Measurements from ENCODE around the gene SORBS1.
A peak's percentile ranks its signal among the peaks of the same experiment; 100 is the strongest.
"Not testable (repeated sequence)": the region's sequence is repeated elsewhere in the genome, so short reads cannot be mapped to it uniquely, and the experiment has no call there.

Gene SORBS1

DNA sequence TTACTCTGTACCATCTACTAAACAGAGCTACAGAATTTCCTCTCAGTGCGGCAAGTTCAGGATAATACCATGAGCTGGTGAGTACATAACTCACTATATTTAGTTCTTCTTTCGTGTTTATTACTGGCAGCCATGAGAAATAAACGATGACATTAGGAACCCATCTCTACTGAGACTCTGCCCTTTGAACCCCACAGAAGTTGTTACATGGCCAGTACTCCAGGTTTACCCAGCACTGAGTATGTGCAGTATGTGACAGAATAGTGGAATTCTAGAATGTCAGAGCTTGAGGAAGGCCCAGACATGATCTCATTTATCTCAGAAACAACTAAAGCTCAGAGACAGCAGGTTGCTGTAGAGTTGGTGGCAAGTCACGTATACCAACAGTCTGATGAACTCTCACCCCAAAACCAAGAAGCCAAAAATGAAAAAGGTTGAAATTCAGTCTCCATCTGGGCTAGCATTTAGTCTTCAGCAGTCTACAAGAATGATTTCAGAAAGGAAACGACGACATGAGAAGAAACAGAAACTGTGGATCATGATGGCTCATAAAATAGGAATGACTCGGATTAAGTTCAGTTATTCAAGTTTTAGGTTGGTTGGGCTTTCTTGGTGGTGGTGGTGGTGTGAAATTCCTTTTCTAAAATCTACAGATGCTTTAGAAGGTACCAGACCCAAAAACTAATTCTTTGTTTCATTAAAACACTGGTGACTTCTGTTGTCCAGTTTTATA lies 78.5 kb downstream of the SORBS1 start:
- DNase-seq: peak; percentile 27

DNA sequence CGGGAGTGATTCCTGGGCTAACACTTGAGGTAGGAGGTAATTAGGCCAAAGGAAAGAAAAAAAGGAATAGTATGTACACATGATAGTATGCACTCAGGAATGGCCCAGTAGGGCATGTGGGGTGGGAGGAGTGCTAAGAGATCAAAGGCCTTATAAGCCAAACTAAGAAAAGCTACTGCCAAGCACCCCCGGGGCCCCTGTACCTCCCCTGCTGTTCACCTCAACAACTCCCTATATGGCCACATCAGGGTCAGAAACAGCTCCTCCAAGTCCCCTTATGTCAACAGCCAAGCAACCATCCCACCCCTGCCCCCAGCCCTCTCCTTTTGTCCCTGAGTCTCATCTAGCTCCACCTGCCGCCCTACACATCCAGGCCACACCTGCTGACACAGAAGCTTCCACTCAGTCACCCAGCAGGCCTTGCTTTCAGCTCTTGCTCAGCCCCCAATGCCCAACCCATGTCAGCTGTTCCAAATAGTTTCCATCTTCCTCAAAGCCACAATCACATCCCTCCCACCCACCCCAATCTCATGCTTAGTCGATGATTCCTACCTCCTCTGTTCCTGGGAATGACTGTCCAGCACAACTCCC lies 80.2 kb downstream of the SORBS1 start:
- peak; percentile 5 for DNase-seq

DNA sequence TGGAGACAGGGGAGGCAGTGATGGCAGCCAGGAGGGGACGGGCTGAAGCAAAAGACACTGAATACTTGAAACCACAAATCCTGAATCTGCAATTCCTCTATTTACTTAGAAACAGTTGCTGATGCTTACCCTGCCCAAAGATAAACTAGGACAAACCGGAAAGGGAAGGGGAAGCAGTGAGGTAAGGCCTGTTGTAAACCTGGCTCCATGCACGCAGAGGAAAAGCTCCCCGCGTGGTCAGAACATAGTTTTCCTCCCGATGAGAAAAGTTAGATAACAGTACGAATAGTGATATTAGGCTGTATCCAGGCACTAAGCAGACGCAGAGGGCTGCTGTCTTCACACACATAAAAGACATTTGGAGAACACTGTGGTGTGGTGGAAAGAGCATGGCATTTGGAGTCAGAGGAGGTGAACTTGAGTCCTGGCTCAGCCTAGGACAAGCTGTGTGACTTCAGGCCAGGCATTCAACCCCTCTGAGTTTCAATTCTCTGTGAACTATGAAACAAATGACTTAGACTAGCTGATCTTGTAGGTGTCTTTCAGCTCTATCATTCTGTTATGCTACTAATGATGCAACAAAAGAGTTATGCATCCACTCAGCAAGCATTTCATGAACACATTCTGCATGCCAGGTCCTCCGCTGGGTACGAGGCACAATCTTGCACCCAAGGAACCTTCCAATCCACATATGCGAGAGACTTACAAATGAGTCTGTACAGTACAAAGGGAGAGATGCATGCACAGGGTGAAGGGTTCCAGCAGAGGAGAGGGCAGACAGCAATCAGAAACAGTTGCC lies 80.9 kb downstream of the SORBS1 start:
- DNase-seq: no peak

- DNase-seq: no peak
These were observed 82.2 kb downstream of the SORBS1 start for GRCh38 chr10:95478935-95479334.

GRCh38 chr10:95478185-95478584 lies 83.0 kb downstream of the SORBS1 start:
- DNase-seq: no peak

- no peak for DNase-seq
These were observed 84.0 kb downstream of the SORBS1 start for GRCh38 chr10:95477175-95477520.

DNA sequence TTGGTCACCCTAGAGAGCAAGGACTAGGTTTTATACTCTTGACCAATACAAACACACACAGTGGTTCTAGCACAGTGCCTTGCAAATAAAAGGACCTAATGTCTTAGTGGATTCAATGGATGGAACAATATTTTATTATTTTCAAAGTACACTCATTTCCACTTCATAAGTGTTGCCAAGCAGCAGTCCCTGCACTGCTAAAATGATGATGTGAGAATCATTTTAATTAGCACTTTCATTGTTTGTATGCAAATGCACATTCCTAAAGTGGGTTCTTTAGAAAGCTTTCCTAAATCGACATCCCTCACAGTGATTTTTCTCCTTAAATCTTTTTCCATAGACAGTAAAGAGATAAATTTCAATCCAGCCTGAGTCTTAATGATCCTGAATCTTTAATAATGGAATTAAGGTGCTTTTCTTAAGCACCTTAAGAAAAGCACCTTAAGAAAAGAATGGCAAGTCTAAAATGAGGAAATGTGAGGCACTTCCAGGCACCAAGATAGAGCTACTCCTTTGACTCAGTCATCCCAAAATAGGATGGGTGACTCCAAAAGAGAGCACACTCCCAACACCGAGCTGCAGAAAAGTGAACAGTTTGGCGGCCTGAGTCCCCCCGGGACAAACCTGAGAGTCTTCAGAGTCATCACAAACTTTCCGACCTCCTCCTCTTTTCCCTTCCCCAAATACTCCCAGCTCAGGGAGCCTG lies 84.5 kb downstream of the SORBS1 start:
- DNase-seq: no peak

GRCh38 chr10:95475827-95476468 lies 85.2 kb downstream of the SORBS1 start:
- DNase-seq: no peak

- DNase-seq: no peak
These were observed 86.2 kb downstream of the SORBS1 start for GRCh38 chr10:95475003-95475383.

DNA sequence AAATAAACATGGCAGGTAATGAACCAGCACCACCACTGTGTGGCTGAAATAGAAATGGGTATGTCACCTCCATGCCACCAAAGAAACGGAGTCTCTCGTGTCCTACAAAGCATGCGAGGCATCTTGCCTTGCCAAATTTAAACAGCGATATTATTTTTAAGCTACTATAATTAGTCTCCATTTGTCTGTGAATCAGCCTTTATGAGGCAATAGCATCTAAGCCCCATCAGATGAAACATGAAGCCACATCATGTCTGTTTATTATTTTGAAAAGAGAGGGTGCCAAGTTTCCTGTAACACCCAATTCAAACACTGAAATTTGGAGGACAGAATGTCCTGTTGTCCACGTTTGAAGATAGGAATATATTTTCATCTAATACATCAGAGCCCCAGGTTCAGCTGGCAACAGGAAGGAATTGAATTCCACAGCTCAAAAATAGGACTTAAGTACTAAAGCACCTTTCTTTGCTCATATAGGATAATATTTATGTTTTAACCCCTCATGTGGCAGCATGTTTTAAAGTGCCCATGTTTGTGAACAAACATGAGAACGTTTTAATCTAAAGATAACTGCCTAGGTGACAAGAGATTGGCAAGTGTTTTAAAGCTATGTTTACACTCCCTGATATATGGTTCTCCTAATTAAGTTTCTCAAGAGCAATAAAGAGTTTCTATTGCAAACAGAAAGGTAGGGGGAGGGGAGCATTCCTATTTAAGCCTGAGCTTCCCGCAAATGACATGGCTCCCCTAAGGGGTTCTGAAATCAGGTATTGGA lies 86.8 kb downstream of the SORBS1 start:
- DNase-seq: peak; percentile 10

DNA sequence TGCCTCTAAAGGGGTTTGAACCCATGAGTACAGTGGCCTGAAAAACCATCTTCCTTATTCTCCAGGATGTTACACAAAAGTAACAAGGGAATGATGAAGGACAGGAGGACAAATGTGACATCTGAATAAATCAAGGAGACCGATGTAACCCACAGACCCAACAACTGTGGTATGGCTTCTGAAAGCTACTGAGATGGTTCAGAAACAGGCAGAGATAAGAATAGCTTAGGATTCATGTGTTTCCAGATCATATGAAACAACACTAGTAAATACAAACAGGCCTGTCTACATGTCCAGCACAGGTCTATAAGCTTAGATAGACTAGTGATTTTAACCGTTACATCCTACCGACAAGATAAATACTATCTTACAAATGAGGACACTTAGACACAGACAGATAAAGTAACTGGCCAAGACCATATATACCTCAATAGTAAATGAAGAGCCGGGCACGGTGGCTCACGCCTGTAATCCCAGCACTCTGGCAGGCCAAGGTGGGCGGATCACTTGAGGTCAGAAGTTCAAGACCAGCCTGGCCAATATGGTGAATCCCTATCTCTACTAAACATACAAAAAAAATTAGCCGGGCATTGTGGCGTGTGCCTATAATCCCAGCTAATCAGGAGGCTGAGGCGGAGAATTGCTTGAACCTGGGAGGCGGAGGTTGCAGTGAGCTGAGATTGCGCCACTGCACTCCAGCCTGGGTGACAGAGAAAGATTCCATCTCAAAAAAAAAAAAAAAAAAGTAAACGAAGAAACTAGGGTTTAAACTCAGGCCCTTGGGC lies 88.7 kb downstream of the SORBS1 start:
- DNase-seq: no peak

- no peak for DNase-seq
These were observed 91.5 kb downstream of the SORBS1 start for GRCh38 chr10:95469676-95470075.

DNA sequence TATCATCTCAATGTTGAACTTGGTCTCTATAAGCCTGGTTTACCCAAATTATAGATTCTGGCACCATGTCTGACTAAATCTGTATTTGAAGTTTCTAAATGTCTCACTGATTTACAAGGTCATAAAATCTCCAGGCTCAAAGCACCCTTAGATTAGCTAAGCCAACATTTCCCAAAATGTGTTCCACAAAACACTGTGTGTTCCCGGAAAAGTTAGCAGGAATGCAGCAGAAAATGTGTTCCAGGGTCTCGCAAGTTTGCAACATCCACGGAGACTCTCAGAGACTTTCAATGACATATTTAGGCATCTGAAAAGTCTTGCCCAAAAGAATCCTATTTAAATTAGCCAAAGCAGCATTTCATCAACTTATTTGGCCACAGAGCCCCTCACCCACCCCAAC lies 91.9 kb downstream of the SORBS1 start:
- no peak for DNase-seq

GRCh38 chr10:95467642-95468041 lies 93.5 kb downstream of the SORBS1 start:
- DNase-seq: not testable (repeated sequence)

DNA sequence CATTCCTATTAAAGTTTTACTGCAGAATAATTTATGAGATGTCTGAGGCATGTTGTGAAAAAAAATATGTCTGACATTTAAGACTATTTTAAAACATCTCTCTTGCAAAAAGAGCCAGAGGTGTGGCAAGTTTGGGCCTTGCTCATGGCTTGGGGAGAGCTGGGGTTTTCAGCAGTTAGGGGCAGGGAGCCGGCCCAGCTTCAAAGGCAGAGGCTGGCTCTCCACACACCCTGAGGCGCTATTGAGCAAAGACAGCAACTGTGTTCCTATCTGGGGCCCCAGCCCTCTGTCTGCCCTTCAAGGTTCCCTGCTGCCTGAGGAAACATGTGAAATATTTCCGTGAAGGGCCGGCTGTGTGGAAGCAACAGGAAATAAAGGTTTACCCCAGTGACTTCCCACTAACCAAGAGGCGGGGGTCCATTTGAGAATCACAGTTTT lies 94.0 kb downstream of the SORBS1 start:
- no peak for DNase-seq

GRCh38 chr10:95466436-95466835 lies 94.7 kb downstream of the SORBS1 start:
- no peak for DNase-seq

GRCh38 chr10:95464280-95464679 lies 96.9 kb downstream of the SORBS1 start:
- no peak for DNase-seq

GRCh38 chr10:95462740-95463667 lies 98.2 kb downstream of the SORBS1 start:
- no peak for DNase-seq

GRCh38 chr10:95461611-95462010 lies 99.6 kb downstream of the SORBS1 start:
- DNase-seq: no peak

Data from fibroblast of skin of back (primary cell).